Measurements from ENCODE around the gene DIS3L2. TPM values are rescaled to one million over a fixed set of nuclear protein-coding genes. Genes with fewer than 3 reads are reported as not detected.
"Not testable (repeated sequence)": the region's sequence is repeated elsewhere in the genome, so short reads cannot be mapped to it uniquely, and the experiment has no call there.

DIS3L2 gene
- total RNA-seq, 1 donor from 2014 or later: 25.2 TPM

- H3K27me3 ChIP-seq (ENCODE audit: control insufficient read depth, insufficient read depth, low read length): no peaks in the 10 kb centered on the region
- no peak for TF ChIP-seq CTCF (IDR thresholded peaks at IDR 0.05; ENCODE audit: insufficient read depth, low read length, poor library complexity, severe bottlenecking)
- no peak for DNase-seq (ENCODE audit: low read depth)
- no peak overlapping the region for H3K4me3 ChIP-seq (ENCODE audit: low read depth, low read length)
- no peaks in the 10 kb centered on the region for H3K36me3 ChIP-seq (ENCODE audit: control insufficient read depth, insufficient read depth, low read length)
Observed at GRCh38 chr2:232310121-232310520, 348.6 kb downstream of the DIS3L2 start.

GRCh38 chr2:232310696-232311095, 349.2 kb downstream of the DIS3L2 start:
- no peaks in the 10 kb centered on the region for H3K36me3 ChIP-seq (ENCODE audit: control insufficient read depth, insufficient read depth, low read length)
- DNase-seq (ENCODE audit: low read depth): no peak
- TF ChIP-seq CTCF (IDR thresholded peaks at IDR 0.05; ENCODE audit: insufficient read depth, low read length, poor library complexity, severe bottlenecking): no peak
- no peak overlapping the region for H3K4me3 ChIP-seq (ENCODE audit: low read depth, low read length)
- no peaks in the 10 kb centered on the region for H3K27me3 ChIP-seq (ENCODE audit: control insufficient read depth, insufficient read depth, low read length)

GRCh38 chr2:232313645-232314044, 352.1 kb downstream of the DIS3L2 start:
- DNase-seq (ENCODE audit: low read depth); H3K27me3 ChIP-seq (ENCODE audit: control insufficient read depth, insufficient read depth, low read length); H3K36me3 ChIP-seq (ENCODE audit: control insufficient read depth, insufficient read depth, low read length); H3K4me3 ChIP-seq (ENCODE audit: low read depth, low read length): not testable (repeated sequence)

GRCh38 chr2:232315049-232315922, 353.8 kb downstream of the DIS3L2 start:
- no peaks in the 10 kb centered on the region for H3K27me3 ChIP-seq (ENCODE audit: control insufficient read depth, insufficient read depth, low read length)
- TF ChIP-seq CTCF (IDR thresholded peaks at IDR 0.05; ENCODE audit: insufficient read depth, low read length, poor library complexity, severe bottlenecking): no peak
- no peaks in the 10 kb centered on the region for H3K36me3 ChIP-seq (ENCODE audit: control insufficient read depth, insufficient read depth, low read length)
- no peak overlapping the region for H3K4me3 ChIP-seq (ENCODE audit: low read depth, low read length)
- peak; percentile 34 for DNase-seq (ENCODE audit: low read depth)

- H3K36me3 ChIP-seq (ENCODE audit: control insufficient read depth, insufficient read depth, low read length): no peaks in the 10 kb centered on the region
- no peak overlapping the region for H3K4me3 ChIP-seq (ENCODE audit: low read depth, low read length)
- DNase-seq (ENCODE audit: low read depth): no peak
- no peak for TF ChIP-seq CTCF (IDR thresholded peaks at IDR 0.05; ENCODE audit: insufficient read depth, low read length, poor library complexity, severe bottlenecking)
- H3K27me3 ChIP-seq (ENCODE audit: control insufficient read depth, insufficient read depth, low read length): no peaks in the 10 kb centered on the region
Observed at GRCh38 chr2:232315923-232316299, 354.4 kb downstream of the DIS3L2 start.

- no peaks in the 10 kb centered on the region for H3K36me3 ChIP-seq (ENCODE audit: control insufficient read depth, insufficient read depth, low read length)
- H3K4me3 ChIP-seq (ENCODE audit: low read depth, low read length): no peak overlapping the region
- H3K27me3 ChIP-seq (ENCODE audit: control insufficient read depth, insufficient read depth, low read length): no peaks in the 10 kb centered on the region
- no peak for DNase-seq (ENCODE audit: low read depth)
- no peak for TF ChIP-seq CTCF (IDR thresholded peaks at IDR 0.05; ENCODE audit: insufficient read depth, low read length, poor library complexity, severe bottlenecking)
Observed at GRCh38 chr2:232316461-232317330, 355.2 kb downstream of the DIS3L2 start.

Data from kidney epithelial cell (primary cell).